GM18498 (cell line): ENCODE data around the gene PRG2.
A peak's percentile ranks its signal among the peaks of the same experiment; 100 is the strongest.
"Not testable (repeated sequence)": the region's sequence is repeated elsewhere in the genome, so short reads cannot be mapped to it uniquely, and the experiment has no call there.

Experiments used
- ATAC-seq: cut with Tn5 transposase; IDR thresholded peaks from one replicate; pipeline ENCODE4 v1.9.1; 2021; ENCODE audit warnings: mild to moderate bottlenecking, moderate library complexity; ENCODE audit not compliant: unreplicated experiment

PRG2 gene

GRCh38 chr11:57348636-57349313 lies 41.7 kb downstream of the PRG2 start:
- ATAC-seq = no peak

GRCh38 chr11:57348052-57348451 lies 42.4 kb downstream of the PRG2 start:
- ATAC-seq = no peak

- ATAC-seq = no peak
Measured at GRCh38 chr11:57347336-57347735, 43.1 kb downstream of the PRG2 start.

- ATAC-seq = peak; percentile 69
Measured at GRCh38 chr11:57345555-57346211, 44.8 kb downstream of the PRG2 start.

GRCh38 chr11:57344826-57345225 lies 45.6 kb downstream of the PRG2 start:
- ATAC-seq = no peak

GRCh38 chr11:57343825-57344224 lies 46.6 kb downstream of the PRG2 start:
- no peak for ATAC-seq

GRCh38 chr11:57342702-57343101 lies 47.7 kb downstream of the PRG2 start:
- ATAC-seq = no peak

- ATAC-seq = no peak
Measured at GRCh38 chr11:57341250-57341808, 49.1 kb downstream of the PRG2 start.

GRCh38 chr11:57340039-57340615 lies 50.3 kb downstream of the PRG2 start:
- ATAC-seq = no peak

GRCh38 chr11:57339328-57339727 lies 51.1 kb downstream of the PRG2 start:
- ATAC-seq = no peak

- no peak for ATAC-seq
Measured at GRCh38 chr11:57338142-57338541, 52.3 kb downstream of the PRG2 start, which contains the start of gene P2RX3. Gene P2RX3 (plus strand): TSS chr11:57338352. CDS start chr11:57338551, 199 bp downstream.

GRCh38 chr11:57336856-57337255 lies 53.6 kb downstream of the PRG2 start:
- not testable (repeated sequence) for ATAC-seq
